Tibial nerve (tissue), 4 donors: ENCODE measurements around the gene CIT. TPM values are rescaled to one million over a fixed set of nuclear protein-coding genes. Genes with fewer than 3 reads are reported as not detected.

Experiments used
- DNase-seq, 2 donors: peaks; one replicate each; pipeline ENCODE4 v3.0.0-alpha.2; 2019; ENCODE audit warnings: low spot score in 2 of 2
- H3K27ac ChIP-seq, 4 donors: fragments of 200-600 bp; sonication (generic) in 3 of 4; one replicate each; pipeline ENCODE4 v1.5.1; 2017 to 2019; ENCODE audit warnings: mild to moderate bottlenecking in 1 of 4
- H3K27me3 ChIP-seq, 2 donors: fragments of 200-600 bp; sonication (generic) in 1 of 2; one replicate each; pipeline versions ENCODE4 v1.5.1 to v1.6.0; 2017 to 2019
- H3K36me3 ChIP-seq, 3 donors: fragments of 200-600 bp; sonication (generic); one replicate each; pipeline ENCODE4 v1.5.1; 2018 to 2019
- H3K4me1 ChIP-seq, 4 donors: fragments of 200-600 bp; sonication (generic) in 3 of 4; one replicate each; pipeline ENCODE4 v1.5.1; 2017 to 2019
- H3K4me3 ChIP-seq, 4 donors: fragments of 200-600 bp; sonication (generic) in 3 of 4; one replicate each; pipeline ENCODE4 v1.5.1; 2017 to 2019; ENCODE audit warnings: mild to moderate bottlenecking in 1 of 4, moderate library complexity in 1 of 4
- H3K9me3 ChIP-seq, 4 donors: fragments of 200-600 bp; sonication (generic) in 3 of 4; one replicate each; pipeline ENCODE4 v1.5.1; 2017 to 2019
- CTCF ChIP-seq, 5 experiments: fragments of 200-600 bp in 3 of 5; fragments of 450-650 bp in 2 of 5; sonication (generic) in 3 of 5; IDR thresholded peaks; one replicate each; pipeline ENCODE4 v1.5.1; 2016 to 2019; ENCODE audit warnings: antibody characterized with exemption in 5 of 5, mild to moderate bottlenecking in 3 of 5, moderate library complexity in 2 of 5
- EP300 ChIP-seq, 2 donors: sonication (generic); formaldehyde crosslinking; IDR thresholded peaks; one replicate each; pipeline ENCODE4 v1.6.1; 2017; ENCODE audit warnings: antibody characterized with exemption in 2 of 2, mild to moderate bottlenecking in 1 of 2
- POLR2A ChIP-seq, 2 donors: fragments of 450-650 bp; IDR thresholded peaks; one replicate each; pipeline ENCODE4 v1.6.1; 2017; ENCODE audit warnings: antibody characterized with exemption in 2 of 2, mild to moderate bottlenecking in 2 of 2, moderate library complexity in 2 of 2
- WGBS, 2 donors: methylation state at CpG; one replicate each; pipeline ENCODE4 v1.1.5; 2018; 5-methylcytosine and 5-hydroxymethylcytosine counted together
- total RNA-seq, 4 donors: library from RNA; depleted of rRNA; stranded (reverse); fragments of >200 nt; gene quantifications; one replicate each; pipeline ENCODE4 v1.1.0, GENCODE V29; 2016

CIT gene
- total RNA-seq, 4 donors from 2014 or later: 22.0 to 72.1 (median 40.8) TPM

GRCh38 chr12:119714614-119715267 lies 162.4 kb downstream of the CIT start:
- H3K36me3 ChIP-seq: peaks cover 0 to 83% (median 0%) of the 10 kb centered on the region in 3 donors
- H3K9me3 ChIP-seq: no peaks in the 10 kb centered on the region
- peaks cover 0 to 15% (median 0%) of the 10 kb centered on the region in 4 donors for H3K4me1 ChIP-seq
- TF ChIP-seq CTCF (IDR thresholded peaks at IDR 0.05) (no peak), EP300 (IDR thresholded peaks at IDR 0.05) (no peak), POLR2A (IDR thresholded peaks at IDR 0.05) (no peak)
- no peaks in the 10 kb centered on the region for H3K27me3 ChIP-seq
- no peak for DNase-seq
- 96 to 98% methylated on average over 4 of the region's 4 CpGs for WGBS, 2 donors
- no peak overlapping the region for H3K4me3 ChIP-seq
- no peak overlapping the region for H3K27ac ChIP-seq

- Histone ChIP-seq H3K27ac (no peak overlapping the region), H3K36me3 (peaks cover 0 to 81% (median 0%) of the 10 kb centered on the region in 3 donors), H3K27me3 (no peaks in the 10 kb centered on the region), H3K4me1 (peaks cover 0 to 15% (median 0%) of the 10 kb centered on the region in 4 donors), H3K9me3 (no peaks in the 10 kb centered on the region), H3K4me3 (no peak overlapping the region)
- no peak for DNase-seq
- WGBS, 2 donors: 92 to 96% methylated on average over 7 to 8 of the region's 8 CpGs
- TF ChIP-seq CTCF (IDR thresholded peaks at IDR 0.05) (no peak), EP300 (IDR thresholded peaks at IDR 0.05) (no peak), POLR2A (IDR thresholded peaks at IDR 0.05) (no peak)
Measured at GRCh38 chr12:119713551-119714031, 163.5 kb downstream of the CIT start.

GRCh38 chr12:119712721-119713120 lies 164.4 kb downstream of the CIT start:
- H3K4me1 ChIP-seq: peaks cover 0 to 15% (median 0%) of the 10 kb centered on the region in 4 donors
- no peaks in the 10 kb centered on the region for H3K9me3 ChIP-seq
- DNase-seq: no peak
- no peaks in the 10 kb centered on the region for H3K27me3 ChIP-seq
- H3K27ac ChIP-seq: no peak overlapping the region
- WGBS, 2 donors: 95 to 97% methylated on average over 11 of the region's 11 CpGs
- H3K4me3 ChIP-seq: no peak overlapping the region
- TF ChIP-seq POLR2A (IDR thresholded peaks at IDR 0.05): no peak
- no peak for TF ChIP-seq CTCF (IDR thresholded peaks at IDR 0.05)
- no peak for TF ChIP-seq EP300 (IDR thresholded peaks at IDR 0.05)
- peaks cover 0 to 78% (median 0%) of the 10 kb centered on the region in 3 donors for H3K36me3 ChIP-seq

- H3K36me3 ChIP-seq: peaks cover 0 to 81% (median 0%) of the 10 kb centered on the region in 3 donors
- 96 to 99% methylated on average over 4 of the region's 4 CpGs for WGBS, 2 donors
- no peak overlapping the region for H3K4me3 ChIP-seq
- peaks cover 0 to 12% (median 0%) of the 10 kb centered on the region in 4 donors for H3K4me1 ChIP-seq
- no peak for TF ChIP-seq EP300 (IDR thresholded peaks at IDR 0.05)
- no peak for TF ChIP-seq POLR2A (IDR thresholded peaks at IDR 0.05)
- no peak for TF ChIP-seq CTCF (IDR thresholded peaks at IDR 0.05)
- no peak overlapping the region for H3K27ac ChIP-seq
- DNase-seq: no peak
- no peaks in the 10 kb centered on the region for H3K9me3 ChIP-seq
- no peaks in the 10 kb centered on the region for H3K27me3 ChIP-seq
Measured at GRCh38 chr12:119711693-119712092, 165.4 kb downstream of the CIT start.

GRCh38 chr12:119710965-119711551 lies 166.1 kb downstream of the CIT start:
- H3K4me3 ChIP-seq: no peak overlapping the region
- H3K9me3 ChIP-seq: no peaks in the 10 kb centered on the region
- H3K4me1 ChIP-seq: peaks cover 0 to 5% (median 0%) of the 10 kb centered on the region in 4 donors
- H3K27ac ChIP-seq: no peak overlapping the region
- no peaks in the 10 kb centered on the region for H3K27me3 ChIP-seq
- DNase-seq: no peak
- 91 to 93% methylated on average over 15 of the region's 15 CpGs for WGBS, 2 donors
- TF ChIP-seq CTCF (IDR thresholded peaks at IDR 0.05) (no peak), EP300 (IDR thresholded peaks at IDR 0.05) (no peak), POLR2A (IDR thresholded peaks at IDR 0.05) (no peak)
- H3K36me3 ChIP-seq: peaks cover 0 to 85% (median 0%) of the 10 kb centered on the region in 3 donors
